ENCODE results near the gene TUBGCP3.

Gene TUBGCP3

GRCh38 chr13:112466132-112467058, 121.6 kb downstream of the TUBGCP3 start:
- H3K4me3 ChIP-seq (ENCODE audit: low read depth, low read length): no peak overlapping the region
- DNase-seq (ENCODE audit: low read depth, low spot score): no peak
- in situ Hi-C loops (cut with HindIII; ENCODE audit: low sequenced_read_pairs): no loop called here
- TF ChIP-seq CTCF (IDR thresholded peaks at IDR 0.05; ENCODE audit: low read depth, low read length): no peak

DNA sequence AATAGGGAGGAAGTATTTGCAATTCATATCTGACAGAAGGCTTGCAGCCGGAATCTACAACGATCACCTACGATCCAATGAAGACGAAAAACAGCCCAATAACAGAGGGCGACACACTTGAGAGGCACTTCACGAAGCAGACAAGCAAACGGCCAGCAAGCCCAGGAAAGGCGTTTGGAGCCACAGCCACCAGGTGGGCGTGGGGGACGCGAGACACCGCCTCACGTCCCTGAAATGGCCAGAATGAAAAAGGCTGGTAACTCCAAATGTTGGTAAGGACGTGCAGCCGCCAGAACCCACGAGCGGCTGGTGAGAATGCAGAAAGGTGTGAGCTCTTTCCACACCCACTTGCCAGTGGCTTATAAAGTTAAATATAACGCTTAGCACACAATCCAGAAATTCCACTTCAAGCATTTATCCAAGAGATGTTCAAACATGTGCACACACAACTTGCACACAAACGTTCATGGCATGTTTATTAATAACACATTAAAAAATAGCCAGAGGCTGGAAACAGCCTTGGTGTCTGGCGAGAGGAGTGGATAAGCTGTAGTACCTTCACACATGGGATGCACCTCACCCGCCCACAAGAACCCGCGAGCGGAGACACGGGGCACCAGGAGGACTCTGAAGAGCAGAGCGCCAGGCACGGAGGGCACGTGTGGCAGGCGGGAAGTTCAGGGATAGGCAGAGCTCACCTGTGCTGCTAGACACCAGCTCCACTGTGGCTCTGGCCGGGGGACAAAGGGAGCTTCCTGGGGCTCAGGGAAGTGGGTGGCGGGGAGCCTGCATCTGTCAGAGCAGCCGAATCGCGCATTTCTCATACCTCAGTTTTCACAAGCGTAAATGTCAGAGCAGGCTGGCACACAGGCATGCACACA, 122.5 kb downstream of the TUBGCP3 start:
- no peak overlapping the region for H3K4me3 ChIP-seq (ENCODE audit: low read depth, low read length)
- DNase-seq (ENCODE audit: low read depth, low spot score): no peak
- TF ChIP-seq CTCF (IDR thresholded peaks at IDR 0.05; ENCODE audit: low read depth, low read length): no peak
- in situ Hi-C loops (cut with HindIII; ENCODE audit: low sequenced_read_pairs): no loop called here

GRCh38 chr13:112464720-112465119, 123.2 kb downstream of the TUBGCP3 start:
- in situ Hi-C loops (cut with HindIII; ENCODE audit: low sequenced_read_pairs): no loop called here
- no peak overlapping the region for H3K4me3 ChIP-seq (ENCODE audit: low read depth, low read length)
- TF ChIP-seq CTCF (IDR thresholded peaks at IDR 0.05; ENCODE audit: low read depth, low read length): no peak
- DNase-seq (ENCODE audit: low read depth, low spot score): no peak

DNA sequence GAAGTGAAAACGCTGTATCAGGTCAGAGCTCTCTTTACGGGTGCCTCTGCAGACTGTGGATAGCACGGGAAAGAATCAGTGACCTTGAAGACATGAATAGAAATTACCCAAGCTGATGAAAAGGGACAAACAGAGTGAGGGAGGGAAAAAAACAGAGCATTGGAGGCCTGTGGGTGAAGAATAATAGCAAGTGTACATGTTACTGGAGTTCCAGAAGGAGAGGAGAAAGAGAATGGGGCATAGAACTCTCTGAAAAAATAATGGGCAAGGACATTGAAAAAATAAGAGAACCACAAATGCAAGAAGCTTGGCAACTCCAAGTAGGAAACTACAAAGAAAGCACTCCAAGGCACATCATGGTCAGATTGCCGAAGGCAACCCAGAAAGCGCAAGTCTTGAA, 125.5 kb downstream of the TUBGCP3 start:
- H3K4me3 ChIP-seq (ENCODE audit: low read depth, low read length): no peak overlapping the region
- in situ Hi-C loops (cut with HindIII; ENCODE audit: low sequenced_read_pairs): no loop called here
- no peak for DNase-seq (ENCODE audit: low read depth, low spot score)
- no peak for TF ChIP-seq CTCF (IDR thresholded peaks at IDR 0.05; ENCODE audit: low read depth, low read length)

- in situ Hi-C loops (cut with HindIII; ENCODE audit: low sequenced_read_pairs): no loop called here
- DNase-seq (ENCODE audit: low read depth, low spot score): no peak
- no peak for TF ChIP-seq CTCF (IDR thresholded peaks at IDR 0.05; ENCODE audit: low read depth, low read length)
- H3K4me3 ChIP-seq (ENCODE audit: low read depth, low read length): no peak overlapping the region
Observed at GRCh38 chr13:112457485-112457884, 130.5 kb downstream of the TUBGCP3 start.

DNA sequence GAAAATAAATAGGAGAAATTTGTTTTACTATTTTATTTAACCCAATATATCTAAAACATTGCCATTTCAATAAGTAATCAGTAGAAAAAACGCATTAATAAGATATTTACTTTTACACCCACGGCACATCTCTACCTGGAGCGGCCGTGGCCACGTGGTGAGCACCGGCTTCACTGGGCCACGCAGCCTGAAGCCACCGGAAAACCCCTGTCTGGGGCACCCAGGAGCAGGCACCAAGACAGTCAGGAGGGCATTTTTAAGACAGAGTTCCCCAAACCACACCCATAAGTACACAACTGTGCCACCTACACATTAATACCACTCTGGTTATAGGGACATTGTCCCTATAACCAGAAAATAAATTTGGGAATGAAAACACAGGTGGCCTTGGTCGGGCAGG, 130.9 kb downstream of the TUBGCP3 start:
- H3K4me3 ChIP-seq (ENCODE audit: low read depth, low read length): no peak overlapping the region
- DNase-seq (ENCODE audit: low read depth, low spot score): no peak
- in situ Hi-C loops (cut with HindIII; ENCODE audit: low sequenced_read_pairs): no loop called here
- TF ChIP-seq CTCF (IDR thresholded peaks at IDR 0.05; ENCODE audit: low read depth, low read length): no peak
